ENCODE results near the gene NHLRC3. TPM values are rescaled to one million over a fixed set of nuclear protein-coding genes. Genes with fewer than 3 reads are reported as not detected.

NHLRC3 gene
- total RNA-seq, 1 experiment from 2014 or later = 10.6 TPM

DNA sequence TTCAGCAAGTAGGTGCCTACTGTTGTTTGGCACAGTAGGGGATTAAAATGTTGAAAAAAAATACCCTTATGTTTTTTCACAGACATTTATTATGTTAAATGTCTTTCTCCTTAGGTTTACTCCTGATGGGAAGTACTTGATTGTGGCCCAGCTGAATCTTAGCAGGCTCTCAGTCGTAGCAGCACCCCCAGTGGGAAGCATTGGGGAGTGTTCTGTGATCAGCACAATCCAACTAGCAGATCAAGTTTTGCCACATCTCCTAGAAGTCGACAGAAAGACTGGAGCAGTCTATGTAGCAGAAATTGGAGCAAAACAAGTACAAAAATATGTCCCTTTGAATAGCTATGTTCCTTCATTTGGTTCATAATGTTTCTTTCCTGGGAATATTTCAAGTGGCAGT lies 9.3 kb downstream of the NHLRC3 start:
- no peak overlapping the region for H3K27ac ChIP-seq (ENCODE audit: low read length)
- no peaks in the 10 kb centered on the region for H3K4me1 ChIP-seq (ENCODE audit: insufficient read depth, low read length)
- ChIA-PET CTCF (no interaction called here), POLR2A (ENCODE audit: unreplicated experiment) (no interaction called here)
- H3K36me3 ChIP-seq (ENCODE audit: low read depth, low read length) = no peaks in the 10 kb centered on the region
- H3K4me3 ChIP-seq (ENCODE audit: low read length) = no peak overlapping the region
- no peak for TF ChIP-seq EZH2 (IDR thresholded peaks at IDR 0.05; ENCODE audit: low read length, unreplicated experiment)
- TF ChIP-seq, protein P1, sequence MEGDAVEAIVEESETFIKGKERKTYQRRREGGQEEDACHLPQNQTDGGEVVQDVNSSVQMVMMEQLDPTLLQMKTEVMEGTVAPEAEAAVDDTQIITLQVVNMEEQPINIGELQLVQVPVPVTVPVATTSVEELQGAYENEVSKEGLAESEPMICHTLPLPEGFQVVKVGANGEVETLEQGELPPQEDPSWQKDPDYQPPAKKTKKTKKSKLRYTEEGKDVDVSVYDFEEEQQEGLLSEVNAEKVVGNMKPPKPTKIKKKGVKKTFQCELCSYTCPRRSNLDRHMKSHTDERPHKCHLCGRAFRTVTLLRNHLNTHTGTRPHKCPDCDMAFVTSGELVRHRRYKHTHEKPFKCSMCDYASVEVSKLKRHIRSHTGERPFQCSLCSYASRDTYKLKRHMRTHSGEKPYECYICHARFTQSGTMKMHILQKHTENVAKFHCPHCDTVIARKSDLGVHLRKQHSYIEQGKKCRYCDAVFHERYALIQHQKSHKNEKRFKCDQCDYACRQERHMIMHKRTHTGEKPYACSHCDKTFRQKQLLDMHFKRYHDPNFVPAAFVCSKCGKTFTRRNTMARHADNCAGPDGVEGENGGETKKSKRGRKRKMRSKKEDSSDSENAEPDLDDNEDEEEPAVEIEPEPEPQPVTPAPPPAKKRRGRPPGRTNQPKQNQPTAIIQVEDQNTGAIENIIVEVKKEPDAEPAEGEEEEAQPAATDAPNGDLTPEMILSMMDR (conservative IDR thresholded peaks at IDR 0.05; ENCODE audit: low read depth, low read length) = 0 out of 2 replicates have a peak, but pooled peaks have one; percentile 26
- ATAC-seq (peak; percentile 58), DNase-seq (peak; percentile 35)
- intact Hi-C loops (cut with micrococcal nuclease) = no loop called here
- no TSS peak for BruUV-seq (replicated peaks)
- no peak overlapping the region for H2AFZ ChIP-seq (ENCODE audit: low read length)
- no peak overlapping the region for H3K4me2 ChIP-seq (ENCODE audit: low read length)
- H3K9me2 ChIP-seq (replicated peaks; ENCODE audit: low read length) = no peaks in the 10 kb centered on the region
- H3K27me3 ChIP-seq (ENCODE audit: low read length) = no peaks in the 10 kb centered on the region
- H3K9me3 ChIP-seq (ENCODE audit: low read length) = no peaks in the 10 kb centered on the region
- no peak overlapping the region for H3K9ac ChIP-seq (ENCODE audit: low read length)
- H3K79me2 ChIP-seq (ENCODE audit: low read length) = no peaks in the 10 kb centered on the region
- no peaks in the 10 kb centered on the region for H3F3A ChIP-seq (ENCODE audit: low read length, unreplicated experiment)
- no peaks in the 10 kb centered on the region for H4K20me1 ChIP-seq (ENCODE audit: low read length)

DNA sequence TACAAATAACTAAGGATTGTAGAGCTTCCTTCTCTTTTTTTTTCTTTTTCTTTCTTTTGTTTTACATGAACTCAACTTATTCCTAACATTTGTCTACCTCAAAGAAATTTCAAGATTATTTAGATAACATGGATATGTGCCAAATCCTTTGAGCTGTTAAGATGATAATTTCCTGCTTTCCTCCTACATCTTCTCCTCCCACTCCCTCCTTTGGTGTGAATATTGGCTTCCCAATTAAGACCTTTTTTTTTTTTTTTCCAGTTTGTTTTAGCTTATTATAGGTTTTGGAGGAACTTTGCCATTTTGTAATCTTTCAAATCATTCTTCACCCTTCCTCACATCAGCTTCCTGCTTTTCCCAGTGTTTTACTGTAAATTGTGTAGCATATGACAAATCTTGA lies 10.6 kb downstream of the NHLRC3 start:
- Histone ChIP-seq H3K4me2 (ENCODE audit: low read length) (no peak overlapping the region), H3K4me3 (ENCODE audit: low read length) (no peak overlapping the region), H3K9me3 (ENCODE audit: low read length) (no peaks in the 10 kb centered on the region), H3K79me2 (ENCODE audit: low read length) (no peaks in the 10 kb centered on the region), H4K20me1 (ENCODE audit: low read length) (no peaks in the 10 kb centered on the region), H2AFZ (ENCODE audit: low read length) (no peak overlapping the region), H3K36me3 (ENCODE audit: low read depth, low read length) (no peaks in the 10 kb centered on the region), H3K4me1 (ENCODE audit: insufficient read depth, low read length) (no peaks in the 10 kb centered on the region), H3K9ac (ENCODE audit: low read length) (no peak overlapping the region), H3K27me3 (ENCODE audit: low read length) (no peaks in the 10 kb centered on the region), H3K27ac (ENCODE audit: low read length) (no peak overlapping the region), H3K9me2 (replicated peaks; ENCODE audit: low read length) (no peaks in the 10 kb centered on the region), H3F3A (ENCODE audit: low read length, unreplicated experiment) (no peaks in the 10 kb centered on the region)
- POLR2A ChIA-PET (ENCODE audit: unreplicated experiment) = no interaction called here
- ATAC-seq = no peak
- DNase-seq = no peak
- CTCF ChIA-PET = no interaction called here
- TF ChIP-seq, protein P1 (conservative IDR thresholded peaks at IDR 0.05; ENCODE audit: low read depth, low read length) = no peak
- TF ChIP-seq EZH2phosphoT487 (IDR thresholded peaks at IDR 0.05; ENCODE audit: borderline replicate concordance, low read length) (no peak), EZH2 (IDR thresholded peaks at IDR 0.05; ENCODE audit: low read length, unreplicated experiment) (no peak)
- intact Hi-C loops (cut with micrococcal nuclease) = no loop called here
- BruUV-seq (replicated peaks) = no TSS peak

DNA sequence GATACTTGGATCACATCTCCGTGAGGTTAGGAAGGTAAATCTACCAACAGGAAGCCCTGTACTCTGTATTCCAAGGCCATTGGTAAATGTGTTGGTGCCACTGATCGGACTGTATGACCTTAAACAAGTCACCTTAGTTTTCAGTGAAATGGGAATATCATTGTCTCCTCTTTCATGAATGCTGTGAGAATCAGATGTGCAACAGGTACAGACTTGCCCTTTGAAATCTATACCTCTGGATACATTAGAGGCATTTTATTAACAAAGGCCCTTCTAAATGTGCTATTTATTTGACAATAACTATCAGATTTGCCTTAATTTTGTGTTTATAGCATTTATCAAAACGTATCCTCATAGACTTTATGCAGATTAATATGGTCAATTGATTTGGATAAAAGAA lies 11.0 kb downstream of the NHLRC3 start:
- TF ChIP-seq, protein P1 (conservative IDR thresholded peaks at IDR 0.05; ENCODE audit: low read depth, low read length) = no peak
- no peak for TF ChIP-seq EZH2 (IDR thresholded peaks at IDR 0.05; ENCODE audit: low read length, unreplicated experiment)
- no peak for TF ChIP-seq EZH2phosphoT487 (IDR thresholded peaks at IDR 0.05; ENCODE audit: borderline replicate concordance, low read length)
- DNase-seq = no peak
- Histone ChIP-seq H3K4me1 (ENCODE audit: insufficient read depth, low read length) (no peaks in the 10 kb centered on the region), H3K36me3 (ENCODE audit: low read depth, low read length) (no peaks in the 10 kb centered on the region), H3K79me2 (ENCODE audit: low read length) (no peaks in the 10 kb centered on the region), H2AFZ (ENCODE audit: low read length) (no peak overlapping the region), H3F3A (ENCODE audit: low read length, unreplicated experiment) (no peaks in the 10 kb centered on the region), H3K4me2 (ENCODE audit: low read length) (no peak overlapping the region), H3K9me3 (ENCODE audit: low read length) (no peaks in the 10 kb centered on the region), H3K27ac (ENCODE audit: low read length) (no peak overlapping the region), H3K27me3 (ENCODE audit: low read length) (no peaks in the 10 kb centered on the region), H4K20me1 (ENCODE audit: low read length) (no peaks in the 10 kb centered on the region), H3K9ac (ENCODE audit: low read length) (no peak overlapping the region), H3K4me3 (ENCODE audit: low read length) (no peak overlapping the region), H3K9me2 (replicated peaks; ENCODE audit: low read length) (no peaks in the 10 kb centered on the region)
- no TSS peak for BruUV-seq (replicated peaks)
- intact Hi-C loops (cut with micrococcal nuclease) = no loop called here
- ChIA-PET POLR2A (ENCODE audit: unreplicated experiment) (no interaction called here), CTCF (no interaction called here)
- ATAC-seq = no peak
